NCI-H2196 treated with DMSO at 0.1 percent for 48 hours (cell line): Measurements from ENCODE around the gene MTUS2.

Experiments used
- DNase-seq: peaks from one replicate; lab custom pipeline; 2025; ENCODE audit not compliant: unreplicated experiment; lab: John Stamatoyannopoulos, UW

Gene MTUS2

DNA sequence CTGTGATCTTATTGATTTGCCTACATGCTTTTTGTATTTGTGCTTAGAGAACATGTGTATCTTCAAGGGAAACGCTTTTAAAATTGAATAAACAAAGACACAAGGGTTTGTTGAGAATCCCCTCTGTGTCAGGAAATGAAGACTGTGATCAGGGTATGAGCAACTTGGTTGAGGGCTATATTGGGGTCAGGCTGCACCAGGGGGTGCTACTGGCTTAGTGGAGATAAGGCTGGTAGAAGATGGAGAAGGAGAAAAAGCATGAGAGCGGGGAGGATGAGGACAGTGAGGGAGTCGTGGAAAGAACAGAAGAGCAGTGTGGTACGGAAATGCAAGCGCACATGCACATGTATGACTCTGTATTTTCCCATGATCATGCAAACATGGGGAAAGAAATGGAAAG, 201.6 kb downstream of the MTUS2 start:
- DNase-seq, result no peak

DNA sequence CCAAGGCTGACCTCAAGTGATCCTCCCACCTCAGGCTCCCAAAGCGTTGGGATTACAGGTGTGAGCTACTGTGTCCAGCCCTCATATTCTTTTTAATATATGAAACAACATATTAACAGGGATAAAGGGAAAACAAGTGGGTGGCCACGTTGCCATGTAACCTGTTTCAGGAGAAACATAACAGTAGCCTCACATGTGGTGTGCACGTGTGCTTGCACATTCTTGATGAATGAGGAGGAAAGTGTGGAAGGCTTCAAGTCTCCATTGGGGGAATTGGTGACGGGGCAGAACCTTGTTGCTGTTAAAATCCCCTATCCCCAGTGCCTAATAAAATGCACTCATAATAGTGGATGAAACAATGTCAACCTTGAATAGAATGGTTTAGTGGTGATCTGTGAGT, 202.3 kb downstream of the MTUS2 start:
- no peak for DNase-seq

DNA sequence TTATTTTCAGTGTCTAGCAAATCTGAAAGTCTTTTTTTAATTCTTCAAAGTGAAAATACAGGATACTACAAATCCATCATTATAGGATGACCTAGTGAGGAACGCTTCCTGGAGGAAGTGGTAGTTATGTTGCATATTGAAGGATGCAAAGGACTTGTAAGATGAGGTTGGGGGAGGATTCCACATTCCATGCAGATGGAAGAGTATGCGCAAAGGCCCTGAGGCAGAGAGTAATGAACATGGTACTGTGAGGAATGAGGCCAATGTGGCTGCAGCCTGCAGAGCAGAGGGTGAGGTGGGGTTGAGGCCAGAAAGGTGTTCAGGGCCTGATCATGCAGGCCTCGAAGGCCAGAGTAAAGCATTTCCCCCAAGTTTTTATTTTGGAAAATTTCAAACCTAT, 202.8 kb downstream of the MTUS2 start:
- DNase-seq, result no peak

DNA sequence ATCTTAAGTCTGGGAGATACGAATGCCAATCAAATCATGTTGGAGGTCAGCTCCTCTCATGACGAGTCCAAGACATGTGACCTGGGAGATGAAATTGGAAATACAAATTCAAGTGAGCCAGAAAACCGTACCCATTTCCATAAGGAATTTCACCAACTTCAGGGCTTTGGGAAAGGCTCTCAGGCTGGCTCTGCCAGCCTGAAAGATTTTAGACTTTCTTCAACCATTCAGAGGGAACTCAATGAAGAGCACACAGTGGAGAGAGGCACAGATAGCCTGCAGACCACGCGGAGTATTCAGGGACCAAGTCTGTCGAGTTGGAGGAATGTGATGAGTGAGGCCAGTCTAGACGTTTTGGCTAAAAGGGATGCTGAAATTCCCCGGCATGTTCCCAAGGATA, 204.6 kb downstream of the MTUS2 start:
- DNase-seq, result no peak

DNA sequence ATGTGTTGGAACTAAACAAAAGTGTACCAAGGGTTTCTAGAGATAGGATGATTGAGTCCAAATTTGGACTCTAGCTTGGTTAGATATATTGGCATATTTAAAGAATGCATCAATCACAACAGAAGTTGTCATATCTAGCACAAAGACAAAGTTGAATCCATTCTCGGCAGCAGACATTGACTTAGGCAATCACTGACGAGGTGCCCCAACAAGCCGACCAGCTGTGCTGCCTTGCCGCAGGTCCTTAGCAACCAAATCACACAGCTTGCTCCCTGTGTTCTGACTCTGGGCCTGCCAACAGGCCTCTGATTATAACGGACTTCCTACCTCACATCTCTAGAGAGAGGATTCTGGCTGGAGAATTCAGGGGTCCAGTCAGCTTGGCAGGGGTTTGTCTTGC, 208.7 kb downstream of the MTUS2 start:
- DNase-seq, result no peak

DNA sequence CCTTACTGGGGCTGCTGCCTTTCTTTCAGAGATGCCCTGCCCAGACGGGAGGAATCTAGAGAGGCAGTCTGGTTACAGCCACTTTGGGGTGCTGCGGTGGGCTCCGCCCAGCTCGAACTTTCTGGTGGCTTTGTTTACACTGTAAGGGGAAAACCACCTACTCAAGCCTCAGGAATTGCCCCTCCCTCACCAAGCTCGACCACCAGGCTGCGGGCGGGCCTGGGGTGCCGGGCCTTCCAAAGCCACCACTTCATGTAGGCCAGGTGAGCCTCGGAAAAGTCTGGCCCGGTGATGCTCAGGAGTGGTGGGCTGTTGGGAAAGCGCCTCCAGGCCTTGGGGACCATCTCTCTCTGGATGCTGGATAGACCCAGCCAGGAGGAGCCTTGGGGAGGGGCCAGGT, 218.6 kb downstream of the MTUS2 start:
- DNase-seq, result no peak

DNA sequence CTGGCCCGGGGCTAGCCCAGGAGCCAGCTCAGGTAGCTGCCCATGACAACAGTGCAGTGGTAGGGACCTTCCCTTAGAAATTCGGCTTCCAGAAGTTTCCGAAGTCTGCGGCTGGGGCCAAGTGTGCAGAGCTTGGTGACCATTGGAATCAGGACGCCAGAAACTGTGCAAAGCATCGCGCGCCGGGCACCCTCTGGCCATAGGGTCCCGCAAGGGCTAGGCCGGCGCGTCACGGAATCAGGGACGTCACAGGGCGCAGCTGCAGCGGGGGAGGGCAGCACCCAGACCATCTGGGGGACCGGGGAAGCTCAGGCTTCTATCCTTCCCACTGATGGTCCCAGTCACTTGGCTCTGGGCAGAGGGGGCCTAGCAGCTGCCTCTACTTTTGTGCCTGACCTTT, 219.1 kb downstream of the MTUS2 start:
- DNase-seq, result no peak

DNA sequence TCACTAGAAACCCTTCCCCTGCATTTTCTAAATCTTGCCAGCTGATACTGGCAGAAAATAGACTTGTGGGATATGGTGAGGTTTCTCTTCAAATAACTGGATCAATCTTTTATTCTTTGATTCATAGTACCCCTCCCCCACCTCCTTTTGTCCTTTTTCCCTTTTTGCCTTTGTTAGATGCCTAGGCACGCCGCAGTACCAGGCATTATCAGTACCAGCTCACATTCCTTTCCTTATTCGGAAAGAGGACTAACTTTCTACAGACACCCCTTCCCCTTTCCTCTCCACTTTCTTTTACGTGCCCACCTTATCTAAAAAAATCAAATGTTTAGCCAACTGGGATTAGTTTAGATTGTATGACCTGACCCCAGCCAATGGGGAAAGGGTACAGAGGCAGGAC, 226.4 kb downstream of the MTUS2 start:
- no peak for DNase-seq

DNA sequence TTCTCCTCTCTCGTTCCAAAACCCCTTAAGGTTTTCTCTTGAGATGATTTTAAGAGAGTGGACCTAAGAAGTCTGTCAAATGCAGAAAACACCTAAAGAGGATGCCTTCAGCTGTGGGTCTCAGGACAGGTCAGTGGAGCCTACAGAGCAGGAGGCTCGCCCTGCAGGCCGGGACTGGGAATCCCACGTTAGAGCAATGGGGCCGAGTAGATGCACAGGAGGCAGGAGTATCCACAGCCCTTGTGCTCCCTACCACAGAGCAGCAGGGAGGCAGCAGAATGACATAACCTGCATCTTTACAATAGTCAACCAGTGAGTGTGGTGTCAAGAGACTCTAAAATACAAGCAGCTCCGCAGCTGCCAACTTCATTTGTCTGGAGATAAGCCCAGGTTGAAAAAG, 229.4 kb downstream of the MTUS2 start:
- DNase-seq, result no peak

DNA sequence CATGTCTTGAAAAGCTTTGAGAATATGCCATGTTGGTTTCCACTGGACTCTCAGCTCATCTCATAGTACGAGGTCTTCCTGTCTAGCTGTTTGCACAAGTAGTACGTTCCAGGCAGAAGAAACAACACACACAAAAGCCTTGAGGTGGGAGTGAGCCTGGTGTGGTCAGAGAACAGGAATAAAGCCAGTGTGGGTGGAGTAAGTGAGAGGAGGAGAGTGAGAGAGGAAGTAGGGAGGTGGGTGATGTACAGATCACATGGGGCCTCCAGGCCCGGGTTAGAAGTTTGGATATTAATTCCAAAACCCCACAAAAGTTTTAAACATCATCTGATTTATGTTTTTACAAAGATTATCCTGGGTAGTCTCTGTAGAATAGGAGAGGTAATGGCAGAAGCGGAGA, 230.6 kb downstream of the MTUS2 start:
- no peak for DNase-seq

DNA sequence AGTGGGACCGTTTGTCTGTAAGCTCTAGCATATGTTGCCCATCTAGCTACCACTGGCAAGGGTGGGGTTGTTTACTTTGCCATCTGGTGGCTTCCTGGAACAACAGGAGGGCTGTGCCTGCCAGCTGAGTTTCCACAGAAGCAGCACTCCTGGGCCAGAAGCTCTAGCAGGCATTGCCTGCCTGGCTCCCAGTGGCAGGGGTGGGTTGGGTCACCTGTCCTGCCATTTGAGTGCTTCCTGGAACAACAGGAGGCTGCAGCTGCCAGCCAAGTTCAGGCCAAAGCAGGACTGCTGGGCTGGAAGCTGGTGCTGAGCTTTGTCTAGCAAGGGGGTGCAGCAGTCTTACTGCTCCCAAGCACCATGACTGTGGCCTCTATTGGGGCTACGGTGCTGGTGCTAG, 239.7 kb downstream of the MTUS2 start:
- DNase-seq, result peak; percentile 65

DNA sequence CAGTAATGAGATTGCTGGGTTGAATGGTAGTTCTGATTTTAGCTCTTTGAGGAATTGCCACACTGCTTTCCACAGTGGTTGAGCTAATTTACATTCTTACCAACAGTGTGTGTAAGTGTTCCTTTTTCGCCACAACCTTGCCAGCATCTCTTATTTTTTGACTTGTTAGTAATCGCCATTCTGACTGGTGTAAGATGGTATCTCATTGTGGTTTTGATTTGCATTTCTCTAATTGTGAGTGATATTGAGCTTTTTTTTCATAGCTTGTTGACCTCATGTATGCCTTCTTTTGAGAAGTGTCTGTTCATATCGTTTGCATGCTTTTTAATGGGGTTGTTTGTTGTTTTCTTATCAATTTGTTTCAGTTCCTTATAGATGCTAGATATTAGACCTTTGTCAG, 245.0 kb downstream of the MTUS2 start:
- DNase-seq, result no peak

DNA sequence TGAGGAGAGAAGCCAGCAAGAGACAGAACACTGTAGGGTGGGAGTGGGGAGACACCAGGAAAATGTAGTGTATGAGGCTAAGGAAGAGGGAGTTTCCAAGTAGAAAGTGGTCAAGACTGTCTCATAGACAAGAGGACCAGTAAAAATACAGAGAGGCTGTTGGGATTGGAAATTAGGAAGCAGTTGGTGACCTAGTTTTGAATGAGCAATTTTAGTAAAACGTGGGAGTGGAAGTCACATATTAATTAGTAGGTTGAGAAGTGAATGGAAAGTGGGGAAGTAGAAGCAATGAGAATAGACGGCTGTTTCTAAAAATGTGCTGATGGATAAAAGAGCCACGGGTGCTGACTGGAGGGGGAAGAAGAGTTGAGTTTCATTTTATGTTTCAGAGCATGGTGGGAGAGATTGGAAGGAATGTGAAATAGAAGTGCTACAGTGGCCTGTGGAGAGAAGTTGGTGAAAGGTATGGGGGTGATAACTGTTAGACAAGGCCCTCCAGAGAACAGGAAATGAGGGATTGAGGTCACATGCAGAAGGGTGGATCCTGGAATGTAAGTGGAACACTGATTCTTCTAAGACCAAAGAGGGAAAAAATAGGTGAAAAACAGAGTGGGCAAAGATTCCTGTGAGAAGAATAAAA, 247.3 kb downstream of the MTUS2 start:
- no peak for DNase-seq

DNA sequence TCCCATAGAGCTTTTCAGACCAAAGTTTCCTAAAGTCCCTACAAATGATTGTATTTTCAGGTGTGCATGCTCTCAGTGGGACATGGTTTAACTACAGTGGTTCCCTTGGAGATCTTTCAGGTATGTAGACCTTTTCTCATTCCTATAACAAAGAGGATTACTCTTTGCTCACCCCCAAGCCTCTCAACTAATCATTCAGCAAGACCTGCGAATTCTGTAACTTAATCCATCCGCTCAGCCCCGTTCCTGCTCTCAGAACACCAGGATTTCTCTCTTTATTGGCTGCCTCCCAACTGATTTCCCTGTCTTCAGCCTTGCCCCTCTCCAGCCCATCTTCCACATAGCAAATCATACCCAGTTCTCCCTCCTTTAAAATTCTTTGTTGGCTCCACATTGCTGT, 253.6 kb downstream of the MTUS2 start:
- no peak for DNase-seq

DNA sequence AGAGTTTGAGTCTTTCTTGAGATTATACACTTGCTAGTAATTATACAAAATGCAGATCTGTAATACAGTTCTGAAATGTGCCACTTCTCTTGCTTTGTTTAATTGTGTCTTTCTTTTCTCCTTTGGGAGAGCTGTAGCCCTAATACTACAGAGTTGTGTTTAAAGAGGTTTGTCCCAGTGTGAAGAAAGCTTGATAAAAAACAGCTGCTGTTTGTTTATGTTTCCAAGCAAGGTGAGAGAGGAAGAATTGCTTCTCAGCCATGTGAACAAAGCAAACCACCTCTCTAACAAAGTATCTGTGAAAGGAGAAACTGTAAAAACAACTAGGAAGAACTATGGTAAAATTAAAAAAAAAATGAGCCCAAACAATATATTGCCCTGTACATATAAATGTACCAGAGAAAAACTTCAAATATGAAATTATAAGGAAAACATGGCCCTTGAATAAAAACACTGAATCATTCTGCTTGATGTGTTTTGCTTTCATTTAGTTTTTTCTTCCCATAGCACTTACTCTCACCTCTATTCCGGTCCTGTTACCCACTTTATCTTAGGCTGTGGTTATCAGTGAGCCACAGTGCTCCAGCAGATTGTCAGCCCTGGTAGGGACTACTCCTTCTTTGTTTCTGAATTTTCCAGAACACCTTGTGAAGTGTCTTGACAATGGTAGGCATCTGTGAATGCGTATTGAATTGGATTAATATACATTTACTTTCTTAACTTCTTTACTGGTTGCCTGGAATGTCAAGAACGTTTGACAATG, 257.1 kb downstream of the MTUS2 start:
- no peak for DNase-seq

DNA sequence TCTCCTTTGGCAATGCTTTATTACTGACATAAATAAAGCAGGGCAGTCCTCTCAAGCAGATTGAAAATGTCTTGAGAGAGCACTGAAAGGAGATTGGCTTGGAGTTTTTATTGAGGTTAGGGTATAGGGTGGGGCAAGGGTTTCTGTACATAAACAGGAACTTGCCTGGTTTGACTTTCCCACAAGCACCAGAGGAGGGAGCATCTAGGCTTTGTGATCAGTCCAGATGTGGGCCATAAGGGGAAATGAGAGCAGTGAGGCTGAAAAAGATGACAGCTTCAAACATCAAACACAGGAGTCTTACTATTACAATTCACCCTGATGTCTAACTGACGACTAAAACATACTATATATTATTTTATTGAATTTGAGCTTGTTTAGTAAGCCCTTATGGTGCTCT, 260.9 kb downstream of the MTUS2 start:
- DNase-seq, result no peak

DNA sequence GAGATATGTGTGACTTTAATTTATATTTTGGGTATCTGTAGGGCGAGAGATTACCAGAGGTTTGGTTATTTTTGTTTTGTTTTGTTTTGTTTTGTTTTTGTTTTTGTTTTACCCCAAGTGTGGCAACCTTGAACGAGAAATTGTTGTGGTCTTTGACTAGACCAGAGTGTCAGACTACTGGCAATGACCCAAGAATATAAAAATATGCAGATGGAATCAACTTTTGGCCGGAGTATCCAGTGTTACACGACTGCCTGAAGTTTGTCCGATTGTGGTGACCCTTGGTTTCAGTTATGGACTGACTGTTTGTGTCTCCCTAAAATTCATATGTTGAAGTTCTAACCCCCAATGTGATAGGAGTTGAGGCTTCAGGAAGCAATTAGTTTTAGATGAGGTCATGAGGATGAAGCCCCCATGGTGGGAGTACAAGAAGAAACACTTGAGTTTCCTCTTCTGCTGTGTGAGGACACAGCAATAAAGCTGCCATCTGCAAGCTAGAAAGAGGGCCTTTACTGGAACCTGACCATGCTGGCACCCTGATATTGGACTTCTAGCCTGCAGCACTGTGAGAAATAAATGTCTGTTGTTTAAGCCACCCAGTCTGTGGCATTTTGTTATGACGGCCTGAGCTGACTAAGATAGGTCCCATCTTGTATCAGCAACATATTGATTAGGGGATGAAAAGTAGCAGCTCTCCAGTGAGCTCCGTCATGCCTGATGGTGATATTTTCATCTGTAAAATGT, 261.7 kb downstream of the MTUS2 start:
- no peak for DNase-seq

DNA sequence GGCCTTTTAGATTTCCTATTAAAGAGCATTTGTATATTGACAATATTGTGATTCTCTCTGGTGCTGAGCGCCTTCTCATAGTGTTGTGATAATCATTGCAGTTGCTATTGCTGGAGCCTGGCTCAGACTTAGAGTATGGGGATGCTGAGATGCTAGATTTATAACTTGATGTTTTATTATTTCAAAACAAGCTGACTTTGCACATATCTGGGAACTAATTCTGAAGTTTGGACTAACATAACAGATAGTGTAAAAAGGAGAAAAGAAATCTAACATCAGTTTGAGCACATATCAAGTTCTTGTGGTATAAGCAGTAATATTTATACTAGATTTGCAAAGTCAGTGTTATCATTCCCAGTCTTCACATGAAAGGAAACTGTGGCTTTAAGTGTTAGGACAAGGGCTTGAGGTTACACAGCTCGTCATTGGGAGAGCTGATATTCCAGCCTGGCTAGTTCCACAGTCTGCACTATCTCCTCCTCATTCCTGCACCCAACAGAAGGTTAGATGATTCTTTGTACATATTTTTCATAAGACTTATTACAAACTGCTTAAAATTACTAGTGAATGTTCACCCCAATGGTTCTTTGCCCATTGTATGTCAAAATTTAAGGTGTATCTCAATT, 279.8 kb downstream of the MTUS2 start:
- DNase-seq, result no peak

DNA sequence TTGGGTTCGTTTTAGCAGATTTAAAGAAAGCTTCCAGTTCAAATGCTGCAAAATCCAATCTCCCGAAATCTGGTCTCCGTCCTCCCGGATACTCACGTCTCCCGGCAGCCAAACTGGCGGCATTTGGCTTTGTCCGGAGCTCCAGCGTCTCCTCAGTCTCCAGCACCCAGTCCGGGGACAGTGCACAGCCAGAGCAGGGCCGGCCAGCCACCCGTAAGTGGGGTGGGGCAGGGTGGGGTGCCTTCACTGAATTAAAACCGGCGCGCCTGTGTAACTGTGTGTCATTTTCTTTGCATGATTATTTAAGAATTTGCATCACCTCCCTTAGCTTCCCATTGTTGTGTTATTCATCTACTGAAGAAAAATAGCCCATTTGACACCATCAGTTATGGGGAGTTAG, 280.6 kb downstream of the MTUS2 start:
- DNase-seq, result no peak

DNA sequence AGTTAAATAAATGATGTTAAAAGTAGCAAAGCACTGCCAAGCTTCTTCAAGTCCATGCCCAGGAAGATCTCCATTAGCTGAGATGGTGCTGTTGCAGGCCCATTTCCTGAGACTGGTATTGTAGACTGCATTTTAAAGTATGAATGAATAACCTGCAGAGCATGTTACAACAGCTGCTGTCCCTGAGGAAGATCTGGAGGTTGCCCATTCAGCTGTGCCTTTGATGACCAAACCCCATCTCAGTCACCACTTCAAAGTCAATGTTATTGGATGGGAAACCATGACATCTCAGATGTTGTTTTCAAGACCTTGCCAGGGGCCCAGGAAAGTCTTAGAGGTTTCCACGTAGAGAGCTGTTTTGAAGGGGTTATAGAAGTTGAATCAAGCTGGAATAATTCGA, 281.3 kb downstream of the MTUS2 start:
- no peak for DNase-seq

DNA sequence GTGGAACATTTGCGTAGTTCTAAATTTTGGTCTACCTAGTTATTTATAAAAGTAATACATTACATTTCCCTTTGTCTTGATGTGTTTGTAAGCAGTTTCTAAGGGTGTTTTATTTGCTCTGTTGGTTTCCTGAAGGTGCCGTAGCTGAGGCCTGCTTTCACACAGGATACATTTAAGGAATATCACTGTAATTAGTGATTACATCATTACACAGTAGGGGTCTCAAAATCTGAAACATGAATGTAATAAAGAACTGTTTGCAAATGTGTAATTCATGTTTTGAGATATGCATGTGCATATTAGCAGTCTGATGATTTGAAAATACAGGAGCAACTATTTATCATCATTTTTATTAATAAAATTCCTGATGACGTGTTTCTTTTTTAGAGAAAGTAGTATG, 281.8 kb downstream of the MTUS2 start:
- DNase-seq, result no peak
